SIG-M5 treated with dmso at 0.1 percent for 504 hours (cell line): ENCODE results near the gene TIMM13.
A peak's percentile ranks its signal among the peaks of the same experiment; 100 is the strongest.
"Not testable (repeated sequence)": the region's sequence is repeated elsewhere in the genome, so short reads cannot be mapped to it uniquely, and the experiment has no call there.

Experiments used
- DNase-seq: peaks from one replicate; lab custom pipeline; 2025; ENCODE audit not compliant: unreplicated experiment; lab: John Stamatoyannopoulos, UW

TIMM13 gene

GRCh38 chr19:2427429-2428320 is at the start of gene TIMM13:
Gene TIMM13, minus strand, starts transcription at chr19:2427586. Its CDS starts 53 bp downstream, at chr19:2427533.
- DNase-seq: peak; percentile 87

- peak; percentile 54 for DNase-seq
These were observed 49.2 kb upstream of the TIMM13 start for GRCh38 chr19:2476451-2477140.

GRCh38 chr19:2475702-2476450 is 48.5 kb upstream of the TIMM13 start, which contains the start of gene GADD45B:
Gene GADD45B, plus strand, starts transcription at chr19:2476127. Its CDS starts 232 bp downstream, at chr19:2476359.
- DNase-seq: peak; percentile 93

- no peak for DNase-seq
These were observed 47.8 kb upstream of the TIMM13 start for GRCh38 chr19:2475018-2475701.

GRCh38 chr19:2474232-2475017 is 47.0 kb upstream of the TIMM13 start:
- DNase-seq: peak; percentile 69

- DNase-seq: not testable (repeated sequence)
These were observed 42.5 kb upstream of the TIMM13 start for GRCh38 chr19:2469915-2470200.

GRCh38 chr19:2469102-2469914 is 41.9 kb upstream of the TIMM13 start:
- DNase-seq: no peak

- DNase-seq: no peak
These were observed 41.2 kb upstream of the TIMM13 start for GRCh38 chr19:2468596-2468995.

- no peak for DNase-seq
These were observed 37.0 kb upstream of the TIMM13 start for GRCh38 chr19:2464389-2464788.

GRCh38 chr19:2463694-2464093 is 36.3 kb upstream of the TIMM13 start:
- not testable (repeated sequence) for DNase-seq

GRCh38 chr19:2462635-2463421 is 35.4 kb upstream of the TIMM13 start:
- no peak for DNase-seq

GRCh38 chr19:2461751-2462634 is 34.6 kb upstream of the TIMM13 start:
- DNase-seq: no peak

GRCh38 chr19:2460245-2460644 is 32.9 kb upstream of the TIMM13 start:
- no peak for DNase-seq

GRCh38 chr19:2458776-2459175 is 31.4 kb upstream of the TIMM13 start:
- DNase-seq: not testable (repeated sequence)

GRCh38 chr19:2458054-2458453 is 30.7 kb upstream of the TIMM13 start:
- no peak for DNase-seq

GRCh38 chr19:2457394-2458037 is 30.1 kb upstream of the TIMM13 start:
- DNase-seq: no peak
